ENCODE measurements around the gene GABBR2. TPM values are rescaled to one million over a fixed set of nuclear protein-coding genes. Genes with fewer than 3 reads are reported as not detected.

The GABBR2 gene
- total RNA-seq, 1 experiment from 2014 or later, result not detected

- Mint-ChIP-seq H3K36me3 (ENCODE audit: insufficient read depth, unreplicated experiment) (no peaks in the 10 kb centered on the region), H3K9me3 (ENCODE audit: unreplicated experiment) (no peaks in the 10 kb centered on the region), H3K4me3 (ENCODE audit: unreplicated experiment) (no peak overlapping the region), H3K27ac (ENCODE audit: low read depth, unreplicated experiment) (no peak overlapping the region), H3K27me3 (ENCODE audit: insufficient read depth, unreplicated experiment) (peaks cover 15% of the 10 kb centered on the region), H3K4me1 (ENCODE audit: insufficient read depth, unreplicated experiment) (peaks cover 5% of the 10 kb centered on the region)
- ChIA-PET POLR2A (no interaction called here), CTCF (no interaction called here)
- no peak for DNase-seq (ENCODE audit: unreplicated experiment)
- no peak for TF ChIP-seq CTCF (IDR thresholded peaks at IDR 0.05; ENCODE audit: unreplicated experiment)
- BruUV-seq (replicated peaks), result no TSS peak
- intact Hi-C loops (cut with micrococcal nuclease), result no loop called here
These were observed 108.1 kb downstream of the GABBR2 start for GRCh38 chr9:98600631-98601030.

GRCh38 chr9:98599566-98600216 lies 109.0 kb downstream of the GABBR2 start:
- Mint-ChIP-seq H3K4me3 (ENCODE audit: unreplicated experiment) (no peak overlapping the region), H3K27me3 (ENCODE audit: insufficient read depth, unreplicated experiment) (peaks cover 24% of the 10 kb centered on the region), H3K9me3 (ENCODE audit: unreplicated experiment) (no peaks in the 10 kb centered on the region), H3K27ac (ENCODE audit: low read depth, unreplicated experiment) (no peak overlapping the region), H3K4me1 (ENCODE audit: insufficient read depth, unreplicated experiment) (peaks cover 5% of the 10 kb centered on the region), H3K36me3 (ENCODE audit: insufficient read depth, unreplicated experiment) (no peaks in the 10 kb centered on the region)
- TF ChIP-seq CTCF (IDR thresholded peaks at IDR 0.05; ENCODE audit: unreplicated experiment), result no peak
- intact Hi-C loops (cut with micrococcal nuclease), result no loop called here
- no peak for DNase-seq (ENCODE audit: unreplicated experiment)
- no TSS peak for BruUV-seq (replicated peaks)
- ChIA-PET POLR2A (no interaction called here), CTCF (no interaction called here)

DNA sequence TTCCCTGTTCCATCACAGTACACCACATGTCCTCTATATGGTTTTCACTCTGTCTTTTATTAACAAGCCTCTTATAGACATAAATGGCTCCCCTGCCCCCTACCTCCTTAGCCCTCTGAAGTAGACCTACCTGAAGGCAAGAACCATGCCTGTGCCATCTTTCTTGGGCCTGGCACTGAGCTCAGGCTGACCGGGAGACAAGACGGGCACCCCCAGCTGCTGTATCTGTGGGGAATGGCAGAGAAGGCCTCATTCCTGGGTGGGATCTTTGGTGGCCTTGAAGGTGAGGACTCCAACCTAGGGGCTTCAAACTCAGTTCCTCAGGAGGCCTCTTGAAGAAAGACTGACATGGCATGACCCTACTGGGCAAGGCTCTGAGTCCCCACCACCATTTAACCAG lies 109.9 kb downstream of the GABBR2 start:
- BruUV-seq (replicated peaks), result no TSS peak
- H3K27ac Mint-ChIP-seq (ENCODE audit: low read depth, unreplicated experiment), result no peak overlapping the region
- H3K36me3 Mint-ChIP-seq (ENCODE audit: insufficient read depth, unreplicated experiment), result no peaks in the 10 kb centered on the region
- intact Hi-C loops (cut with micrococcal nuclease), result no loop called here
- no peak overlapping the region for H3K4me3 Mint-ChIP-seq (ENCODE audit: unreplicated experiment)
- ChIA-PET CTCF (interaction anchor here (0.5 kb wide), 1 partner anchor 45 kb away, joined by 3 read pairs; no protein-coding TSS in a partner anchor), POLR2A (no interaction called here)
- peaks cover 27% of the 10 kb centered on the region for H3K27me3 Mint-ChIP-seq (ENCODE audit: insufficient read depth, unreplicated experiment)
- peaks cover 5% of the 10 kb centered on the region for H3K4me1 Mint-ChIP-seq (ENCODE audit: insufficient read depth, unreplicated experiment)
- no peaks in the 10 kb centered on the region for H3K9me3 Mint-ChIP-seq (ENCODE audit: unreplicated experiment)
- TF ChIP-seq CTCF (IDR thresholded peaks at IDR 0.05; ENCODE audit: unreplicated experiment), result no peak
- DNase-seq (ENCODE audit: unreplicated experiment), result no peak

- Mint-ChIP-seq H3K9me3 (ENCODE audit: unreplicated experiment) (no peaks in the 10 kb centered on the region), H3K36me3 (ENCODE audit: insufficient read depth, unreplicated experiment) (no peaks in the 10 kb centered on the region), H3K4me1 (ENCODE audit: insufficient read depth, unreplicated experiment) (no peaks in the 10 kb centered on the region), H3K27ac (ENCODE audit: low read depth, unreplicated experiment) (no peak overlapping the region), H3K27me3 (ENCODE audit: insufficient read depth, unreplicated experiment) (peaks cover 27% of the 10 kb centered on the region), H3K4me3 (ENCODE audit: unreplicated experiment) (no peak overlapping the region)
- intact Hi-C loops (cut with micrococcal nuclease), result no loop called here
- no TSS peak for BruUV-seq (replicated peaks)
- POLR2A ChIA-PET, result no interaction called here
- CTCF ChIA-PET, result no interaction called here
- DNase-seq (ENCODE audit: unreplicated experiment), result no peak
- no peak for TF ChIP-seq CTCF (IDR thresholded peaks at IDR 0.05; ENCODE audit: unreplicated experiment)
These were observed 111.4 kb downstream of the GABBR2 start for GRCh38 chr9:98597236-98597771.

Measured in MCF 10A (cell line).